Kidney epithelial cell (primary cell): ENCODE results near the gene SAMD4A. TPM values are rescaled to one million over a fixed set of nuclear protein-coding genes. Genes with fewer than 3 reads are reported as not detected.

ENCODE experiments used
- DNase-seq: peaks from one replicate; pipeline ENCODE4 v3.0.0-alpha.2; 2010; ENCODE audit warnings: low read depth
- H3K27me3 ChIP-seq: 2 replicates; pipeline ENCODE4 v1.6.0; 2011; ENCODE audit warnings: low read length; ENCODE audit not compliant: control insufficient read depth, insufficient read depth
- H3K36me3 ChIP-seq: 2 replicates; pipeline ENCODE4 v1.5.1; 2011; ENCODE audit warnings: low read length; ENCODE audit not compliant: control insufficient read depth, insufficient read depth
- H3K4me3 ChIP-seq: 2 replicates; pipeline ENCODE4 v1.5.1; 2011; ENCODE audit warnings: low read depth, mild to moderate bottlenecking, control low read depth, low read length
- CTCF ChIP-seq: IDR thresholded peaks from 2 replicates; pipeline ENCODE4 v1.5.1; 2011; ENCODE audit warnings: mild to moderate bottlenecking, moderate library complexity, low read length, control low read depth, inconsistent platforms; ENCODE audit not compliant: insufficient read depth, poor library complexity, severe bottlenecking
- total RNA-seq: library from RNA; depleted of rRNA; stranded (reverse); fragments of >200 nt; gene quantifications from 2 replicates; pipeline ENCODE4 v1.2.3, GENCODE V29; 2015

The SAMD4A gene
- total RNA-seq, 1 donor from 2014 or later, result 14.5 TPM

- Histone ChIP-seq H3K27me3 (no peaks in the 10 kb centered on the region), H3K4me3 (no peak overlapping the region), H3K36me3 (peaks cover 3% of the 10 kb centered on the region)
- TF ChIP-seq CTCF, result no peak
- DNase-seq, result no peak
Observed at GRCh38 chr14:54785136-54785777, 218.3 kb downstream of the SAMD4A start.

GRCh38 chr14:54785778-54786770 is 219.1 kb downstream of the SAMD4A start:
- Histone ChIP-seq H3K36me3 (peaks cover 2% of the 10 kb centered on the region), H3K4me3 (no peak overlapping the region), H3K27me3 (no peaks in the 10 kb centered on the region)
- DNase-seq, result no peak
- no peak for TF ChIP-seq CTCF

- no peaks in the 10 kb centered on the region for H3K27me3 ChIP-seq
- no peak overlapping the region for H3K4me3 ChIP-seq
- H3K36me3 ChIP-seq, result peaks cover 2% of the 10 kb centered on the region
- DNase-seq, result no peak
- no peak for TF ChIP-seq CTCF
Observed at GRCh38 chr14:54786838-54787237, 219.9 kb downstream of the SAMD4A start.

- Histone ChIP-seq H3K4me3 (no peak overlapping the region), H3K27me3 (no peaks in the 10 kb centered on the region), H3K36me3 (peaks cover 2% of the 10 kb centered on the region)
- DNase-seq, result no peak
- no peak for TF ChIP-seq CTCF
Observed at GRCh38 chr14:54787261-54787660, 220.3 kb downstream of the SAMD4A start.

GRCh38 chr14:54788701-54789100 is 221.8 kb downstream of the SAMD4A start:
- H3K27me3 ChIP-seq, result no peaks in the 10 kb centered on the region
- H3K36me3 ChIP-seq, result peaks cover 2% of the 10 kb centered on the region
- TF ChIP-seq CTCF, result no peak
- no peak overlapping the region for H3K4me3 ChIP-seq
- DNase-seq, result no peak

GRCh38 chr14:54789166-54789565 is 222.2 kb downstream of the SAMD4A start:
- H3K27me3 ChIP-seq, result no peaks in the 10 kb centered on the region
- H3K36me3 ChIP-seq, result peaks cover 2% of the 10 kb centered on the region
- DNase-seq, result no peak
- TF ChIP-seq CTCF, result no peak
- no peak overlapping the region for H3K4me3 ChIP-seq
